ENCODE results near the gene MTX1. TPM values are rescaled to one million over a fixed set of nuclear protein-coding genes. Genes with fewer than 3 reads are reported as not detected.

MTX1 gene
- total and polyA plus RNA-seq, 9 of the 15 experiments (the other 6 are each of a cell fraction or from before 2014, with no cell fraction given), result 29.1 to 98.4 (median 66.9) TPM

DNA sequence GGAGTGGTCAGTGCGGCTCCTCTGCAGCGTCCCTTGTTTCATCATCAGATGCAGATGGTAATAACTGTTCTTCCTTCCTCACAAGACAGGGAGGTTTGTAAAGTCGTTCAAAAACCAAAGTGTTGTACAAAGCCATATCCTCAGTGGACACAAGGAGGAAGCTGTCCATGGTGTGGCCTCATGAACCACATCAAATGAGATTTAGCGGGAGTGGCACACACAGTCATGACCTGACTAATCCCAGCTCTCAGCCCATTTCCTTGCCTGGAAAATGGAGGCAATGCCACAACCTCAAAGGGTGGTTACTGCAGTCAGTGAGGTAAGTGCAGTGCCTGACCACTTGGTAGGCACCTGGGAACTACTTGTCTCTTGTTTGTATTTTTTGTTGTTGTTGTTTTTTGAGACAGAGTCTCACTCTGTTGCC, 33.4 kb downstream of the MTX1 start (continued):
- TF ChIP-seq ARID4B (CRISPR knock-in tag; IDR thresholded peaks at IDR 0.05), result no peak
- TF ChIP-seq ZNF79 (CRISPR knock-in tag; IDR thresholded peaks at IDR 0.05; ENCODE audit: low read depth), result no peak
- TF ChIP-seq E2F8 (IDR thresholded peaks at IDR 0.05; ENCODE audit: low read depth, partially characterized antibody), result no peak
- no peak for TF ChIP-seq ZNF449 (CRISPR knock-in tag; IDR thresholded peaks at IDR 0.05)
- no peak for TF ChIP-seq GTF2E2 (tag; IDR thresholded peaks at IDR 0.05)
- no peak for TF ChIP-seq HLTF (IDR thresholded peaks at IDR 0.05)
- TF ChIP-seq, protein P1, sequence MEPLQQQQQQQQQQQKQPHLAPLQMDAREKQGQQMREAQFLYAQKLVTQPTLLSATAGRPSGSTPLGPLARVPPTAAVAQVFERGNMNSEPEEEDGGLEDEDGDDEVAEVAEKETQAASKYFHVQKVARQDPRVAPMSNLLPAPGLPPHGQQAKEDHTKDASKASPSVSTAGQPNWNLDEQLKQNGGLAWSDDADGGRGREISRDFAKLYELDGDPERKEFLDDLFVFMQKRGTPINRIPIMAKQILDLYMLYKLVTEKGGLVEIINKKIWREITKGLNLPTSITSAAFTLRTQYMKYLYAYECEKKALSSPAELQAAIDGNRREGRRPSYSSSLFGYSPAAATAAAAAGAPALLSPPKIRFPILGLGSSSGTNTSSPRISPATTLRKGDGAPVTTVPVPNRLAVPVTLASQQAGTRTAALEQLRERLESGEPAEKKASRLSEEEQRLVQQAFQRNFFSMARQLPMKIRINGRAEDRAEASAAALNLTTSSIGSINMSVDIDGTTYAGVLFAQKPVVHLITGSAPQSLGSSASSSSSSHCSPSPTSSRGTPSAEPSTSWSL (CRISPR knock-in tag; IDR thresholded peaks at IDR 0.05; ENCODE audit: borderline replicate concordance), result no peak
- TF ChIP-seq, protein P2, sequence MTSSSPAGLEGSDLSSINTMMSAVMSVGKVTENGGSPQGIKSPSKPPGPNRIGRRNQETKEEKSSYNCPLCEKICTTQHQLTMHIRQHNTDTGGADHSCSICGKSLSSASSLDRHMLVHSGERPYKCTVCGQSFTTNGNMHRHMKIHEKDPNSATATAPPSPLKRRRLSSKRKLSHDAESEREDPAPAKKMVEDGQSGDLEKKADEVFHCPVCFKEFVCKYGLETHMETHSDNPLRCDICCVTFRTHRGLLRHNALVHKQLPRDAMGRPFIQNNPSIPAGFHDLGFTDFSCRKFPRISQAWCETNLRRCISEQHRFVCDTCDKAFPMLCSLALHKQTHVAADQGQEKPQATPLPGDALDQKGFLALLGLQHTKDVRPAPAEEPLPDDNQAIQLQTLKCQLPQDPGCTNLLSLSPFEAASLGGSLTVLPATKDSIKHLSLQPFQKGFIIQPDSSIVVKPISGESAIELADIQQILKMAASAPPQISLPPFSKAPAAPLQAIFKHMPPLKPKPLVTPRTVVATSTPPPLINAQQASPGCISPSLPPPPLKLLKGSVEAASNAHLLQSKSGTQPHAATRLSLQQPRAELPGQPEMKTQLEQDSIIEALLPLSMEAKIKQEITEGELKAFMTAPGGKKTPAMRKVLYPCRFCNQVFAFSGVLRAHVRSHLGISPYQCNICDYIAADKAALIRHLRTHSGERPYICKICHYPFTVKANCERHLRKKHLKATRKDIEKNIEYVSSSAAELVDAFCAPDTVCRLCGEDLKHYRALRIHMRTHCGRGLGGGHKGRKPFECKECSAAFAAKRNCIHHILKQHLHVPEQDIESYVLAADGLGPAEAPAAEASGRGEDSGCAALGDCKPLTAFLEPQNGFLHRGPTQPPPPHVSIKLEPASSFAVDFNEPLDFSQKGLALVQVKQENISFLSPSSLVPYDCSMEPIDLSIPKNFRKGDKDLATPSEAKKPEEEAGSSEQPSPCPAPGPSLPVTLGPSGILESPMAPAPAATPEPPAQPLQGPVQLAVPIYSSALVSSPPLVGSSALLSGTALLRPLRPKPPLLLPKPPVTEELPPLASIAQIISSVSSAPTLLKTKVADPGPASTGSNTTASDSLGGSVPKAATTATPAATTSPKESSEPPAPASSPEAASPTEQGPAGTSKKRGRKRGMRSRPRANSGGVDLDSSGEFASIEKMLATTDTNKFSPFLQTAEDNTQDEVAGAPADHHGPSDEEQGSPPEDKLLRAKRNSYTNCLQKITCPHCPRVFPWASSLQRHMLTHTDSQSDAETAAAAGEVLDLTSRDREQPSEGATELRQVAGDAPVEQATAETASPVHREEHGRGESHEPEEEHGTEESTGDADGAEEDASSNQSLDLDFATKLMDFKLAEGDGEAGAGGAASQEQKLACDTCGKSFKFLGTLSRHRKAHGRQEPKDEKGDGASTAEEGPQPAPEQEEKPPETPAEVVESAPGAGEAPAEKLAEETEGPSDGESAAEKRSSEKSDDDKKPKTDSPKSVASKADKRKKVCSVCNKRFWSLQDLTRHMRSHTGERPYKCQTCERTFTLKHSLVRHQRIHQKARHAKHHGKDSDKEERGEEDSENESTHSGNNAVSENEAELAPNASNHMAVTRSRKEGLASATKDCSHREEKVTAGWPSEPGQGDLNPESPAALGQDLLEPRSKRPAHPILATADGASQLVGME (CRISPR knock-in tag; IDR thresholded peaks at IDR 0.05), result no peak
- TF ChIP-seq ZNF134 (CRISPR knock-in tag; conservative IDR thresholded peaks at IDR 0.05), result no peak
- TF ChIP-seq ZNF583 (CRISPR knock-in tag; IDR thresholded peaks at IDR 0.05), result peak; percentile 18; the same call in 1 of the 2 replicates
- peak; percentile 82 for TF ChIP-seq RBM25 (IDR thresholded peaks at IDR 0.05; ENCODE audit: low read depth, low read length, severe bottlenecking)
- no peak for TF ChIP-seq ADNP (tag; IDR thresholded peaks at IDR 0.05)

All from K562 (cell line).